ENCODE measurements around the gene RAD1.

RAD1 gene

GRCh38 chr5:34859253-34859652 is 56.1 kb downstream of the RAD1 start:
- DNase-seq: no peak

GRCh38 chr5:34858790-34859189 is 56.5 kb downstream of the RAD1 start:
- no peak for DNase-seq

GRCh38 chr5:34857894-34858293 is 57.4 kb downstream of the RAD1 start:
- no peak for DNase-seq

- DNase-seq: no peak
Measured at GRCh38 chr5:34857161-34857560, 58.1 kb downstream of the RAD1 start.

Data from activated naive CD4-positive, alpha-beta T cell treated with Interleukin-2 at 50 U/mL for 16 hours (primary cell).